Eye (tissue), 1 donor: ENCODE results near the gene C1orf167.
A peak's percentile ranks its signal among the peaks of the same experiment; 100 is the strongest.
"Not testable (repeated sequence)": the region's sequence is repeated elsewhere in the genome, so short reads cannot be mapped to it uniquely, and the experiment has no call there.

Experiments used
- DNase-seq: peaks from one replicate; pipeline ENCODE4 v3.0.0-alpha.2; 2015

Gene C1orf167

DNA sequence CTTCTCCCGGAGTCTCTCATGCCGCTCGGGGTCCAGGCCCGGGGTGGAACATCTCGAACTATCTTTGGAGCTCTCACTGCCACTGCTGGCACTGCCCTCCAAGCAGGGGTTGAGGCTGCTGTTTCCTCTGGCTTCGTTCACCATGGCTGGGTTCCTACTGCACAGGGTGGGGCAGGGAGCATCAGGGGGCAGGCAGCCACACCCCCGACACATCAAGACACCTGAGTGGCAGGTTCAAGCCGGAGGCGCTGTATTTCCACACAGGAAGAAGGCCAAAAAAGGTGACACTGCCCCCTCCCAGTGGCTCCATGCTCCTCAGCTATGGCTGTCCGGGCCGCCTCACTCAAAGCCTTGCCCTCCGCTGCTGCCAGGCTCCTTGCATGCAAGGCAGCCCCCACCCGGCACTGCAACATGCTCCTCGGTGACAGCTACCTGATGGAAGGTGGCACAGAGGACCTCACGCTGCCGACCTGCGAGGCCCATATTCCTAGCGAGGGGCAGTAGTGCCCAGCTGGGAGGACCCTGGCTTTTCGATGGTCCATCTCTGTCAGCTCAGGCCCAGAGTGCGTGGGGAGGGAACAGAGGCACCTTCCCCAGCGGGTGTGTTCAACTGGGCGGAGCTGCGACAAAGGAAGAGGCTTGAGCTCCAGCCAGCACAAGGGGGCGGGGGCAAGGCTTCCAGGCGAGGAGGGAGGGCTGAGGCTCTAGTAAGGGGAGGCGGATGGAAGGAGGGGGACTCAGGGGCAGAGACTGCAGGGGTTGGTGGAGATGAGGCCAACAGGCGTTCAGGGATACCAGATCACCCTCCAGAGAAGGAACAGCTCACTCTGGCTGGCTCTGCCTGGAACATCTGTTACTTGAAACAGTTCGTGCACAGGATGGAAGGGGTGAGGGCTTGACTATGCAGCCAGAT lies 41.2 kb downstream of the C1orf167 start:
- DNase-seq: peak; percentile 97

DNA sequence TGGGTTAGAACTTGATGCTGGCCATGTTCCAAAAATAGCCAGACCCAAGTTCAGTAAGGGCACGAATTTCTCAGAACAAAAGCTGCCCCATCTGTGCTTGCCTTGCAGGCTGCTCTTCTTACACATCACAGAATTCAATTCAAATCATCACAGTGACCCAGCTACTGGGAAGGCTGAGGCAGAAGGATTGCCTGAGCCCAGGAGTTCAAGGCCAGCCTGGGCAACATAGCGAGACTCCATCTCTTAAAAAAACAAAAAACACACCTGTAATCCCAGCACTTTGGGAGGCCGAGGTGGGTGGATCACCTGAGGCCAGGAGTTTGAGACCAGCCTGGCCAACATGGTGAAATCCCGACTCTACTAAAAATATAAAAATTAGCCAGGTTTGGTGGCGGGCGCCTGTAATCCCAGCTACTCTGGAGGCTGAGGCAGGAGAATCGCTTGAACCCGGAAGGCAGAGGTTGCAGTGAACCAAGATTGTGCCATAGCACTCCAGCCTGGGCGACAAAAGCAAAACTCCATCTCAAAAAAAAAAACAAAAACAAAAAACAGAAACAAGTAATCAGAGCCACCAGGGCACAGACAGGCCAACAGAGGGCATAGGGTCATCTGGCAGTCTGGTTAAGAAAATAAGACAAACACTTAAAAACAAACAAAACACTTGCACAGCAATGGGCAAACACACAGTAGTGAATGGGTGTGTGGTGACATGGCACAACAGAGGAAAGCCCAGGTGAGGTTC lies 42.1 kb downstream of the C1orf167 start:
- DNase-seq: not testable (repeated sequence)

DNA sequence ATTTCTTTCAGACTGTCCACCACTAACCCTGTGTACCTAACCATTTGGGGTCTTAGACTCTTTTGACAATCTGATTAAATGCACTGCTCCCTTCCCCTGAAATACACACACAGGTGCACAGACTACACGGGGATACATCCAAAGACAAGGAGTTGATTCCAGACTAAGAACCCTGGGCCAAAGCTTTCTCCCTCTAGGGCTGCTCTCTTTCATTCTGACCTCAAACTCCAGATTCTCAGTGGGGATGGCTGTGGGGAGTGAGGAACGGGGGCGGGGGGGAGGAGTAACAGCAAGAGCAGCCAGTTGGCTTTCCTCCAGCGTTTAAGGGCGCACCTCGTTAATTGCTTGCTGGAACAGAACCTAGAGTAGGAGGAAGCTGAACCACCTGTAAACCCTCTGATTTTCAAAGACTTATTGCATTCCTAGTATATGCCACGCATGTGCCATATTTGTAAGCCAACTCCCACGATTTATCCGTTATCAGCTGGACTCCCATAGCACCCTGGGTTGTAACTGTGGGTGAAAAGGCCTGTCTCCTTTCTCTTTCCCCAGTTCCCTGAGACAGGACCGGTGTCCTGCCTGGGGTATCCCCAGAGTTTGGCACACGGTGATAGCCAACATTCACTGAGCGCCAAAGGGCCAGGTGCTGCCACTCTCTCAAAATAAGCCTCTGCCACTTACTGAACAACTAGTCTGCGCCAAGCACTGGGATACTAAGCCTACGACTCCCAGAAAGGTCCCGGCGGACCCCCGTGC lies 42.9 kb downstream of the C1orf167 start:
- peak; percentile 55 for DNase-seq

DNA sequence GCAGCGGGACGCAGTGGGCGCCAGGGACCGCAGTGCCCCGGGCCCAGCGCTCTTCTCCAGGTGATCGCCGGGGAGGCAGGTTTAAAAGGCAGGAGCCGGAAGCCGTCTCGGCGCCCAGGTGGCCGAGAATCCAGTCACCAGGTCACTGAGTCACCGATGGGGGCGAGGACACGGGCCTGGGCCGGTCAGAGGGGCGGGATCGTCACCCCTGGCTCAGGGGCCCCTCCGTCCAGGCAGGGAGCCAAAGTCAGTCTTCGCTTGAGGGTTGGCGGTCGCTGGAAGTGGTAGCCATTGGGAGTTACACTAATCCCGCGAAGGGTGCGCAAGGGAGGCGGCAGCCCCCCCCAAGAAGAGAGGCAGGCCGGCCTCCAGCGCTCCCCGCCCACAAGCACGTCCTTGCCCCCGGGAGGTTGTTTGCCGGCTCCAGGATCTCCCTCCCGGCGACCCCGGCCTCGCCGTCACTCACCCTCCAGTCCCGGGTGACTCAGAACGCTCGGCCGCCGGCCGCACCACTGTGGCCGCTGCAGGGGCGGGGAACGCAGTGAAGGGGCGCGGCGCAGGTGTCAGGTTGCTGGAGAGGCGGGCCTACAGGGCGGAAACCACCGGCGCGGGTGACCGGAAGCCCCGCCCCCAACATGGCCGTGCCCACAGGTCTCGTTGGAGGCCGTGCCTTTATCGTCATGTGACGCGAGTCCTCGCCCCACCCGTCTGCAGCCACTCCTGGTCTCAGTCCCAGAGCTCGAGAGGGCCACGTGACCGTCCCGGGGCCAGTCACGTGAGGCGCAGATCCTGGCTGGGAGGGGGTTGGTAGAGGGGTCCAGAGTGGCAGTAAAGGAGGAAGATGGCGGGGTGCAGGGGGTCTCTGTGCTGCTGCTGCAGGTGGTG lies 43.7 kb downstream of the C1orf167 start, which contains the start of the genes CLCN6 and MTHFR:
CLCN6 (plus strand) TSS at position 770 of the 885 bp plus-strand sequence; CDS start at position 842, 72 bp downstream.
MTHFR (minus strand) TSS at position 543 of the 885 bp plus-strand sequence. CDS start 2,848 bp downstream, outside the sequence.
- peak; percentile 99 for DNase-seq

DNA sequence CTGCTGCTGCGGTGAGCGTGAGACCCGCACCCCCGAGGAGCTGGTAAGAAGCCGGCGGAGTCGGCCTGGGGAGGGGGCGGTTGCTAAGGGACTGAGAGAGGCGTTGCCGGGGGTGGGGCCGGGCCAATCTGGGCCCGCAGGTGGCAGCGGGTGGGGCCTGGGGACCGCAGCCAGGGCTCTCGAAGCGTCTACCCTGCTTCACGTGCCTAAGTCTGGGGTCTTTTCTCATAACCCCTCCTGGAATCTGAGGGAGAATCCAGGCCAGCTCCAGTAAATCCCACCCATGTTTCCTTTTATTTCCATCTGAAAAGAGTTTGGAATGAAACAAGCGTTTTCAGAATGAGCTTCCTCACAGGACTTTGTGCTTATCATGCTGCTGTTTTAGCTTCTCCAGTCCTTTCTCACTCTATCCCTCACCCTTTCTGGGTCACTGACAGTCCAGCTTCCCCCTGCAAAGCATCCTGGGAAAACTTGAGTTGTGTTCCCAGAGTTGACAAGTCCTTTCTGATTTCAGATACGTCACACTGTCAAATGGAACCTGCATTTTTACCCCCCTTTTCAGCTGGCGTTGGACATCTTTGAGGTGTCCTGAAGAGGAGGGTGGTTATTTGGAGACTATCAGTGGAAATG lies 44.4 kb downstream of the C1orf167 start:
- no peak for DNase-seq

DNA sequence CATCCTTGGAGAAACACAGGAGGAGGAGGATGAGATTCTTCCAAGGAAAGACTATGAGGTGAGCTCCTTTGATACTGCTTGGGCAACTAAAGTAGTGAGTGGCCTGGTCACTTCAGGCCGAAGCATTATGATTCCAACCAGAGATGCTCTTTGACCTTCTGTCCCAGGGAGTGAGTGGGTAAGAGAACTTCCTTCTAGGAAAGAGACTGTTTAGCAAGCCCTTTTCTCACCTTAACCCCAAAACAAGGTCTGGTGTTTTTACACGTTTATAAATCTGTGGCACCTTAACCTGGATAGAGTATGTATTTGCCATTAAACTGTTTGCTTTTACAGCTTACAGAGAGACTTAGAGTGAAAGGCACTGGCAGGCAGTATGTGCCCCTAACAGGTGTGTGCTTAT lies 45.1 kb downstream of the C1orf167 start:
- DNase-seq: no peak

DNA sequence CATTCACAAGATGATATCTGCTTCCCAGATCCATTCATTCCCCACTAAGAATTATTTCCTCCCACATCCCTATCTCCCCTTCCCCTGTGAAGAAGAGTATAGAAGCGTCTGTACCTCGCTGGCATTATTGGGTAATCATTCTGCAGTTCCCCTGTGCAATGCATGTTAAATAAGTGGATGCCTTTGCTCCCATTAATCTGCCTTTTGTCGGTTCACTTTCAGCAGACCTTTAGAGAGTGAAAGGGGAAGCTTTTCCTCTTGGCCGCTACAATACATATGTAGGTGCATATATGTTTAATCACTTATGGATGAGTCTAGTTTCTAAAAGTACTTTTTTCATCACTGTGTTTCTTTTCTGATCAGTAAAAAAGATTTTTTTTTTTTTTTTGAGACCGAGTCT lies 51.0 kb downstream of the C1orf167 start:
- no peak for DNase-seq

DNA sequence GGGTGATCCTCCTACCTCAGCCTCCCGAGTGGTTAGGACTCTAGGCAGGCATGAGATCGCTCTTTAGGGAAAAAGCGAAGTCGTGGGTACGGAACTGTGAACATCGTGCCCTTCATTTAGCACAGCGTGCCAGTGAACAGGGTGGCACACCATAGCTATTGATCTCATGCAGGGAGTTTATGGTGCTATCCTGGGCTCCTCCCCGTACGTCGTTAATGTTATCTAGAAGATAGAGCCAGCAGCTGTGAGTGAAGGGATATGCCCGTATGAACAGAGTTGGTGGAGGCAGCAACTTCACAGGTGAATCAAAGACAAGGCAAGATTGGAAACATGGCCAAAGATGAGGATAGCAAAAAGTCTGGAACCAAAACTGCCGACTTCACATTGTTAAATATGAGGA lies 55.2 kb downstream of the C1orf167 start:
- DNase-seq: no peak

DNA sequence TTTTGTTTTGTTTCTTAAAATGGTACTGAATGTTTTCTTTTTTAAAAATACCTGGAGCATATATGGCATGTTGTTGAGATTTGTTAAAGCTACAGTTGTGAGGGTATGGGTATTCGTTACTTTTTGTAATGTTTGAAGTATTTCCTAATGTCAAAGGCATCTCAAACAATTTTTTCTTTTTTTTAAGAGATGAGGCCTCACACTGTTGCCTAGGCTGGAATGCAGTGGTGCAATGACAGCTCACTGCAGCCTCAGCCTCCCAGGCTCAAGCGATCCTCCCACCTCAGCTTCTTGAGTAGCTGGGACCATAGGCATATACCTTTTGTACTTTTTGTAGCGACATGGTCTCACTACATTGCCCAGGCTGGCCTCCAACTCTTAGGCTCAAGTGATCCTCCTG lies 60.1 kb downstream of the C1orf167 start:
- no peak for DNase-seq

DNA sequence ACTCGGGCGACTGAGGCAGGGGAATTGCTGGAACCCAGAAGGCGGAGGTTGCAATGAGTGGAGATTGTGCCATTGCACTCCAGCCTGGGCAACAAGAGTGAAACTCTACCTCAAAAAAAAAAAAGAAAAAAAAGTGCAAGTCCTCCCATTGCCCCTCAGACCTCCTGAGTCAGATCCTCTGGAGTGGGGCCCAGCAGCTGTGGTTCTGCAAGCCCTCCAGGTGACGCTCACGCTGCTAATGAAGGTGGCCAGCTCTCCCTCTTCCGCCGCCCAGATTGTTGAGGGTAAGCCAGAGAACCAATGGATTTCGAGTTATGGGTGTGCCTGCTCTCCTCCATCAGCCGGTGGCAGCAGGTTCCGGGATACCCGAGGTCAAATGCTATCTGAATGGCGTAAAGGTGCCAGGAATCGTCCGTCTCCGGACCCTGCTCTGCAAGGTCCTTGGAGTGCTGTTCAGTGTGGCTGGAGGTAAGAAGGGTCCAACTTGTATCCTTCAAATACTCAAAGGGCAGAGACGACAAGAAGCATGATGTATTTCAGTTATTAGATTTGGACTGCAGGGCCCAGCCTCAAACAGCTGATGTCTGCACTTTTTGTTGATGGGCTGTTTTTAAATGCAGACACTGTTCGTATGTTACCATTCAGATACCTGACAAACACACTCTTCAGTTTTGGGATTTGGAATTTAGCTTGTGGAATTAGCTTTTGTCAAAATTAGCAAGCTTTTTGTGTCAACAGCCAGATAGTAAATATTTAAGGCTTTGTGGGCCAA lies 61.6 kb downstream of the C1orf167 start:
- no peak for DNase-seq

DNA sequence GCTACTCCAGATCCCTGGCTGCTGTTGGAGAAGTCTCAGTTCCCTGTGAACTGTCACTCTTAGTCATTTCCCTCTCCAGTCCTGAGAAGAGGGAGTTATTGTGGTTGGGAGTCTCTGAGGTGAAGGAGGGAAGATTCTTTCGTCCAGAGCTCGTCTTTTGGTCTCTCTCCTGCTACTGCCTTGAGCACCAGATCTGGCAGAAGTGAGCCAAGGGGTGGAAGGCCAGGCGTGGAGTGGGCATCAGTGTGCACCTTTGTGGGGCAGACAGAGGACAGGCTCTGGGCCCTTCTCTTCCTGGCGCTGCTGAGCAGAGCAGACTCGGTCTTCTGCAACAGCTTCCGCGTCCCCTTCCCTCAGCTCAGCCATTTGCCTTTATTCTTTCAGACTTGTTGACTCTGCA lies 63.1 kb downstream of the C1orf167 start:
- DNase-seq: no peak

DNA sequence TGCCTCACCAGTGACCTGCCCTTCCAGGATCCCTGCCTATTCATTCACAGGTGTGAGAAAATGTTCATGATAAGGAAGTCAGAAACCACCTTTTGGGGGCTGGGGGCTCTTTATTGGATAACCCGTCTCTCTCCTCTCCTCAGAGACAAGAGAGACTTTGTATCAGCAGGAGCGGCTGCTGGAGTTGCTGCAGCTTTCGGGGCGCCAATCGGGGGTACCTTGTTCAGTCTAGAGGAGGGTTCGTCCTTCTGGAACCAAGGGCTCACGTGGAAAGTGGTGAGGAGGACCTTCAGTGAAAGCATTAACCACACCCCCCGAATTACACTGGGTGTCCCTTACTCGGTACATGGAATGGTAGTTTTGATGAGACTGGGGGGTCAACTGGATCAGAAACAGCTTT lies 65.0 kb downstream of the C1orf167 start:
- DNase-seq: no peak

DNA sequence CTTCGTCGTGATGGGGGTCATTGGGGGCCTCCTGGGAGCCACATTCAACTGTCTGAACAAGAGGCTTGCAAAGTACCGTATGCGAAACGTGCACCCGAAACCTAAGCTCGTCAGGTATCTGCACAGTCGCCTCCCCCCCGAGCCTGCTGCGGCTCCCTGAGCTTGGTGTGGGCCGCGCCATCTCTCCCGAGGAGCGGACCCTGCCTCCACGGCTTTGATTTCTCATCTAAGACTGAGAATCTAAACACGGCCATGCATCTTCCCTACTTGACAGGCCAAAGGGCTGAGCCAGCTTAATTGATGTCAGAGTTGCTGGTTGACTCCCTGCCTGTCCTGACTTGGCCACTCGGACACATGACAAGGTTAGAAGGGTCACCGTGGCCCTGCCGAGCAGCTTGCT lies 66.5 kb downstream of the C1orf167 start:
- DNase-seq: no peak

DNA sequence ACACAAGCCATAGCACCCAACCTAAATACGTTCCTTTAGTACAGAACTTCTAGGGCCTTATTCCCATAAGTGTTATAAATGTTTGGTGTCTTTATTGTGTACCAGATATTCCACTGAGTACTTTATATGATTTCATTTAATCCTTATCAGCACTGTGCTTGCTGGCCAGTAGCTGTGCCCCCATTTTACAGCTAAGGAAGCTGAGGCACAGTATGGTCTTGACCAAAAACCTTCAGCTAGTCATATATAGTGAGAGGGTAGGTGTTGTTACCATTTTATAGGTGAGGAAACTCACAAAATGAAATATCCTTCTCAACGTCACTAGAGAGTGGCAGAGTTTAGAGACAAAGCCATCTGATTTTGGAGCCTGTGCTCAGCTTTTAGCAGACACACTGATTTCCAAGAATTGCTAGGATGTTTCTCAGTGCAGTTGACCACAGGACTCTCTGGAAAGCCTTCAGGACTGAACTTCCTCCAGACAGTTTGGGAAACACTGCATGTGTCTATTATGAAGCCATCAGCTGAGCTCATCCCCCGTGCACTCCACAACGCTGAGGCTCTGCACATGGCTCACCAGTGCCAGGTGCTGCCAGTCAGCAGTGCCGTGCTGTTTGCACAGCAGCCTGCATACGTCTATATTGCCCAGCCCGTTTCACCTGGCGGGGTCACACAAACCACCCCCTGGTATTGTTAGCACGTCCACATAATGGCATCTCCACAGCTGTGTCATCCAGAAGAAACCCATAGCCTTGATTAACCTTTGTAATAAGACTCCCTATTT lies 70.1 kb downstream of the C1orf167 start:
- no peak for DNase-seq

DNA sequence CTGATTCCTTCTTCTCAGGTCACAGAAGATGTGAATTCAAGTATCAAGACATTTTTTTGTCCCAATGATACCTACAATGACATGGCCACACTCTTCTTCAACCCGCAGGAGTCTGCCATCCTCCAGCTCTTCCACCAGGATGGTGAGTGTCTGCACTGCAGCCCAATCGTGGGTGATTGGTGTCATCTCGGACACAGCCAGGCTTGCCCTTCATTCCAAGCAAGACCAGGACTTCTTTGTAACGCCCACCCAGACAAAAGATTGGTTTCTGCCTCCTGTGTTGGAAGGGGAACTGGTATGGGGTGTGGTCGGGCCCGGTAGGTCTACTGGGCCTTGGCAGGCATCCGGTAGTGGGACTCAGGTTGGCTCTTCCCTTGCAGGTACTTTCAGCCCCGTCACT lies 71.5 kb downstream of the C1orf167 start:
- no peak for DNase-seq

DNA sequence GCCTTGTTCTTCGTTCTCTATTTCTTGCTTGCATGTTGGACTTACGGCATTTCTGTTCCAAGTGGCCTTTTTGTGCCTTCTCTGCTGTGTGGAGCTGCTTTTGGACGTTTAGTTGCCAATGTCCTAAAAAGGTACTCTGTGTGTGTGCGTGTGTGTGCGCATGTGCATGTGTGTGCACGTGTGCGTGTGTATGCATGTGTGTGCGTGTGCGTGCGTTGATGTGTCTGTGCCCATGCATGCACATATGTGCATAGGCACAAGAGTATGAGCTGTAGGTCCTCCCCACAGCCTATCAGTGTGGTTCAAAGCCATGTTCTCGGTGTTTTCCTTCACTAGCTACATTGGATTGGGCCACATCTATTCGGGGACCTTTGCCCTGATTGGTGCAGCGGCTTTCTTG lies 71.9 kb downstream of the C1orf167 start:
- DNase-seq: no peak

DNA sequence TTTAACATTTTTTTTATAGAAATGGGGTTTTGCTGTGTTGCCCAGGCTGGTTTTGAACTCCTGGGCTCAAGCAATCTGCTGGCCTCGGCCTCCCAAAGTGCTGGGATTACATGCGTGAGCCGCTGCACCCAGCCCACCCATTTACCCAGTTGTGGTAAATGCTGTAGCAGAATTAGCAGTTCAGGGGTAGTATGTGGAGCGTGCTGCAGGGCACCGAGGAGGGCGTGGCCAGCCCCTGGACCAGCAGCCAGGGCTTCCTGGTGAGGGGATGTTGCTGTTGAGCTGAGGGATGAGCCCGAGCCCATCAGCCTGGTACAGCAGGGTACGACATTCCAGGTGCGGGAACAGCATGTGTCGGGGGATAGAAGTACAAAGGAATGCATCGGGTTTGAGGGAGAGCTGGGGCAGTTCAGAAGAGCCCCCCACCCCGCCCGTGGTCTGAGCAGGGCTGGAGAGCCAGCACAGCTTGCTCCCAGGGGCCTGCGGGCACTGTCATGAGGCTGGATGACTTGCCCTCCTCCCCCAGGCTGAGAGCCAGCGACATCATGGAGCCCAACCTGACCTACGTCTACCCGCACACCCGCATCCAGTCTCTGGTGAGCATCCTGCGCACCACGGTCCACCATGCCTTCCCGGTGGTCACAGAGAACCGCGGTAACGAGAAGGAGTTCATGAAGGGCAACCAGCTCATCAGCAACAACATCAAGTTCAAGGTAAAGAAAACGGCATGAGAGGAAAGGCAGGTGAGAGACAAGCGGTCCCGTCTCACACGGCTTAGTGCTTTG lies 73.6 kb downstream of the C1orf167 start:
- no peak for DNase-seq

DNA sequence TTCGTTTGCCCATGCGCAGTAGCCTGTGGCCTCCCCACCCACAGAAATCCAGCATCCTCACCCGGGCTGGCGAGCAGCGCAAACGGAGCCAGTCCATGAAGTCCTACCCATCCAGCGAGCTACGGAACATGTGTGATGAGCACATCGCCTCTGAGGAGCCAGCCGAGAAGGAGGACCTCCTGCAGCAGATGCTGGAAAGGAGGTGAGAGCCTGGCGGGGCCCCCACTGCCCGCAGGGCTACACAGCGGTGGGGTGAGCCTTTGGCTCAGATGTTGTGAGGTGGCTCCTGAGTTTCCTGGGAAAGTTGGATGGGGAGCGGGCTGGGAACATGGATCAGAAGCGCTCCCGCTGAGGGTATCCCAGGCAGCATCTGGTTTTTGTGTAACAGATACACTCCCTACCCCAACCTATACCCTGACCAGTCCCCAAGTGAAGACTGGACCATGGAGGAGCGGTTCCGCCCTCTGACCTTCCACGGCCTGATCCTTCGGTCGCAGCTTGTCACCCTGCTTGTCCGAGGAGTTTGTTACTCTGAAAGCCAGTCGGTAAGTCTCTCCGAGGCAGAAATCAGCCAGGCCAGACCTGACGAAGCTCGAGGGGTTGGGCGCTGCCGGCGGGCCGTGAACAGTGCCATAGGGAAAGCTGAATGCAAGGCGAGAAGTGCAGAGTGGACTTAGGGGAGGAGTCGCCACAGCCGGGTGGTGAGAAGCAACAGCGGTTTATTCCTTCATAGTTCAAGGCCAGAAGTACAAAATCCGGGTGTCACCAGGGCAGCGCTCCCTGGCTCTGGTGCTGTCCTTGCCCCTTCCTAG lies 75.2 kb downstream of the C1orf167 start:
- DNase-seq: no peak
